HG03108 (cell line): ENCODE results near the gene FRMPD4.

Experiments used
- ATAC-seq: cut with Tn5 transposase; IDR thresholded peaks from one replicate; pipeline ENCODE4 v1.9.1; 2021; ENCODE audit warnings: moderate library complexity; ENCODE audit not compliant: unreplicated experiment

FRMPD4 gene

GRCh38 chrX:12611471-12611870, 473.2 kb downstream of the FRMPD4 start:
- no peak for ATAC-seq

- no peak for ATAC-seq
These were observed 476.0 kb downstream of the FRMPD4 start for GRCh38 chrX:12614266-12614665.

GRCh38 chrX:12615061-12615460, 476.8 kb downstream of the FRMPD4 start:
- no peak for ATAC-seq

GRCh38 chrX:12617241-12617640, 479.0 kb downstream of the FRMPD4 start:
- no peak for ATAC-seq

GRCh38 chrX:12647230-12647629, 509.0 kb downstream of the FRMPD4 start:
- no peak for ATAC-seq

- no peak for ATAC-seq
These were observed 510.7 kb downstream of the FRMPD4 start for GRCh38 chrX:12648995-12649394.

- no peak for ATAC-seq
These were observed 519.2 kb downstream of the FRMPD4 start for GRCh38 chrX:12657433-12657832.

GRCh38 chrX:12657881-12658280, 519.6 kb downstream of the FRMPD4 start:
- ATAC-seq, result no peak

GRCh38 chrX:12661464-12661863, 523.2 kb downstream of the FRMPD4 start:
- ATAC-seq, result no peak

GRCh38 chrX:12672367-12673106, 534.3 kb downstream of the FRMPD4 start:
- no peak for ATAC-seq

GRCh38 chrX:12673487-12673886, 535.2 kb downstream of the FRMPD4 start:
- no peak for ATAC-seq

- ATAC-seq, result no peak
These were observed 541.2 kb downstream of the FRMPD4 start for GRCh38 chrX:12679522-12679921.

GRCh38 chrX:12681047-12681446, 542.8 kb downstream of the FRMPD4 start:
- ATAC-seq, result no peak

GRCh38 chrX:12685541-12685940, 547.3 kb downstream of the FRMPD4 start:
- ATAC-seq, result no peak

GRCh38 chrX:12686331-12686730, 548.1 kb downstream of the FRMPD4 start:
- no peak for ATAC-seq

- ATAC-seq, result no peak
These were observed 552.4 kb downstream of the FRMPD4 start for GRCh38 chrX:12690646-12691045.

GRCh38 chrX:12693754-12694153, 555.5 kb downstream of the FRMPD4 start:
- no peak for ATAC-seq

- ATAC-seq, result no peak
These were observed 562.5 kb downstream of the FRMPD4 start for GRCh38 chrX:12700745-12701144.

- ATAC-seq, result no peak
These were observed 563.4 kb downstream of the FRMPD4 start for GRCh38 chrX:12701628-12702027.

GRCh38 chrX:12702509-12703091, 564.3 kb downstream of the FRMPD4 start:
- ATAC-seq, result no peak

- ATAC-seq, result no peak
These were observed 566.4 kb downstream of the FRMPD4 start for GRCh38 chrX:12704706-12705105.

GRCh38 chrX:12709047-12709446, 570.8 kb downstream of the FRMPD4 start:
- no peak for ATAC-seq
